Neuron (in vitro differentiated cells): ENCODE measurements around the gene TRIM46.
A peak's percentile ranks its signal among the peaks of the same experiment; 100 is the strongest.
"Not testable (repeated sequence)": the region's sequence is repeated elsewhere in the genome, so short reads cannot be mapped to it uniquely, and the experiment has no call there.

ENCODE experiments used
- H2AFZ ChIP-seq: one replicate; pipeline ENCODE4 v1.6.1; 2013; ENCODE audit warnings: low read depth, mild to moderate bottlenecking, inconsistent platforms, low read length, moderate library complexity
- H3K27me3 ChIP-seq: one replicate; pipeline ENCODE4 v1.6.1; 2013; ENCODE audit warnings: low read length; ENCODE audit not compliant: insufficient read depth
- H3K36me3 ChIP-seq: one replicate; pipeline ENCODE4 v1.6.1; 2013; ENCODE audit warnings: low read length; ENCODE audit not compliant: insufficient read depth
- H3K4me1 ChIP-seq: one replicate; pipeline ENCODE4 v1.6.1; 2013; ENCODE audit warnings: low read length; ENCODE audit not compliant: insufficient read depth
- H3K4me3 ChIP-seq: 2 replicates; pipeline ENCODE4 v1.5.1; 2013; ENCODE audit warnings: mild to moderate bottlenecking, low read length, moderate library complexity
- H3K9me3 ChIP-seq: one replicate; pipeline ENCODE4 v1.6.1; 2013; ENCODE audit warnings: low read length

The TRIM46 gene

DNA sequence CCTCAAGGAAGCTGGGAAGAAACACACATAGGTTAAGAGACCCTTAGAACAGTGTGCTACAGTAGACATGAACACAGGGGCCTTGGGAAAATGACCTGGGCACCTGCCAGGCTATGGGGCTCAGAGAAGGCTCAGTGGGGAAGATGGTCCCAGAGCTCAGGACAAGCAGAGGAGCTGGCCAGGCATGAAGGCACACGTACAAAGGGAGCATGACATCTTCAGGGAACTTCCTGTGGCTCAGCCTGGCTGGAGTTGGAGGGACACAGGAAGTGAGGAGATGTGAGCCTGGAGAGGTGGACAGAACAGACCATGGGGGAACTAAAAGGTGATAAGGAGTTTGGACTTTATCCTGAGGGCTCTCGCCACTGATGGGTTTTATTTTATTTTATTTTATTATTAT is 41.8 kb upstream of the TRIM46 start:
- Histone ChIP-seq H3K4me1 (peaks cover 54% of the 10 kb centered on the region), H3K4me3 (no peak overlapping the region), H3K36me3 (no peaks in the 10 kb centered on the region), H3K27me3 (peaks cover 28% of the 10 kb centered on the region), H3K9me3 (no peaks in the 10 kb centered on the region), H2AFZ (no peak overlapping the region)

DNA sequence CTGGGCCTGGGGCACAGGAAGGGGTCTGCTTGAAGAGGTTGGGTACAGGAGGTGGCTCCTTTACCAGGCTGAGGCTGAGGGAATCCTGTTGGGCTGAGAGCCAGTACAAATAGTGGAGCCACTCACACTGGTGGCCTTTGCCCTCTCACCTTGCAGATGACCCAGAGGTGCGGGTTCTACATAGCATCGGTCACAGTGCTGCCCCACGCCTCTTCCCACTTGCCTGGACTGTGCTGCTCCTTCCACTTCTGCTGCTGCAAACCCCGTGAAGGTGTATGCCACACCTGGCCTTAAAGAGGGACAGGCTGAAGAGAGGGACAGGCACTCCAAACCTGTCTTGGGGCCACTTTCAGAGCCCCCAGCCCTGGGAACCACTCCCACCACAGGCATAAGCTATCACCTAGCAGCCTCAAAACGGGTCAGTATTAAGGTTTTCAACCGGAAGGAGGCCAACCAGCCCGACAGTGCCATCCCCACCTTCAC is 39.8 kb upstream of the TRIM46 start:
- H3K4me1 ChIP-seq = peaks cover 36% of the 10 kb centered on the region
- peaks cover 7% of the 10 kb centered on the region for H3K36me3 ChIP-seq
- H3K9me3 ChIP-seq = no peaks in the 10 kb centered on the region
- H2AFZ ChIP-seq = no peak overlapping the region
- H3K4me3 ChIP-seq = no peak overlapping the region
- H3K27me3 ChIP-seq = peaks cover 10% of the 10 kb centered on the region

DNA sequence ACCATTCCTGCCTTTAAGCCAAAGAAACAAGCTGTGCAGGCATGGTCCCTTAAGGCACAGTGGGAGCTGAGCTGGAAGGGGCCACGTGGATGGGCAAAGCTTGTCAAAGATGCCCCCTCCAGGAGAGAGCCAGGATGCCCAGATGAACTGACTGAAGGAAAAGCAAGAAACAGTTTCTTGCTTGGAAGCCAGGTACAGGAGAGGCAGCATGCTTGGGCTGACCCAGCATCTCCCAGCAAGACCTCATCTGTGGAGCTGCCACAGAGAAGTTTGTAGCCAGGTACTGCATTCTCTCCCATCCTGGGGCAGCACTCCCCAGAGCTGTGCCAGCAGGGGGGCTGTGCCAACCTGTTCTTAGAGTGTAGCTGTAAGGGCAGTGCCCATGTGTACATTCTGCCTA is 39.3 kb upstream of the TRIM46 start:
- Histone ChIP-seq H3K36me3 (peaks cover 7% of the 10 kb centered on the region), H3K9me3 (no peaks in the 10 kb centered on the region), H3K4me1 (peaks cover 31% of the 10 kb centered on the region), H3K27me3 (peaks cover 5% of the 10 kb centered on the region), H2AFZ (no peak overlapping the region), H3K4me3 (peak overlapping the region; percentile 91)

DNA sequence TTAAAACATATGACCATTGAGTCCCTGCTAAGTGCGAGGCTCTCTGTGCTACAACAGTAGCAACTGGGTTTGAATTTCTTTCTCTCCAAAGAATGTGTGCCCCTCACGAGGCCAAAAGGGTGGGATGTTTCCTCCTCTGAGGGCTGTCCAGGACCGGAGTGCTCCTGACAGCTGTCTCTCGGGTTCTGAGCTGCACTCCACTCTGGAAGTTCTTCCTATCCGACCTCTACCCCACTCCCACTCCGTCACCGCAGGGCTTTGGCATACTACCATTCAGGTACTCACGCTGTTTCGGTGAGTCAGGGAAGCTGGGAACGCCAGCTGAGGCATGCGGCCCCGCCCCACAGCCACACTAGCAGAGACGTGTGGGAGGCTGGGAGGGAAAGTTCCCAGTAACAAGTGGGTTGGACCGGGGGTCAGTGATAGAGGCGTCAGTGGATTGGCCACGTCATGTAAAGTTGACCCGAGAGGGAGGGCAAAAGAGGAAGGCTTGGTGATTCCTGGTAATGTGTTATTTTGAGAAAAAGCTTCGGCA is 38.7 kb upstream of the TRIM46 start:
- no peaks in the 10 kb centered on the region for H3K9me3 ChIP-seq
- H3K4me3 ChIP-seq = peak overlapping the region; percentile 91
- peak overlapping the region; percentile 56 for H2AFZ ChIP-seq

DNA sequence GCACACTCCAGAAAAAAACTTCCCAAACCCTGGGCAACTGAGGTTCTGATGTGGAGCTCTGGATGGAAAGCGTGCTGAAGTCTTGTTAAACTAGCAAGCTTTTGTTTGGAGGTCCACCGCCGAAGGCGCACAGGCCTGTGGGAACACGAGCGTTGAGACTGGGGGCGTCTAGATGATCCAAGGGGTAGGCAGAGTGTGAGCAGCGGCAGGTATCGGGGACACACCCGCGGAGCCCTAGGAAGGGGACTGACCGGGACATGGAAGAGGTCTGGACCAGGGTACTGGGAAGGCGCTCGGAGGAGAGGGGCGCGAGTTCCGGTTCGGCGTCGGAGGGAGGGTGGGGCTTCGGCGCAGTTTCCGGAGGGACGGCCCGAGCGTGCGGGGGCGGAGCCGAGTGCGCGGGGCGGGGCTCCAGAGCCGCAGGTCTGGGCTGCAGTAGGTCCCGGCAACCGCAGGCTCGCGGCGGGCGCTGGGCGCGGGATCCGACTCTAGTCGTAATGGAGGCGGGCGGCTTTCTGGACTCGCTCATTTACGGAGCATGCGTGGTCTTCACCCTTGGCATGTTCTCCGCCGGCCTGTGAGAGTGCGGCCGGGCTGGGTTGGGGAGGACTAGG is 38.1 kb upstream of the TRIM46 start, which contains the start of gene SLC50A1:
TSS of gene SLC50A1 (plus strand) at position 438 of the 614 bp plus-strand sequence. CDS start at position 498, 60 bp downstream.
- Histone ChIP-seq H3K9me3 (no peaks in the 10 kb centered on the region), H2AFZ (peak within 1 kb of the TSS; percentile 56), H3K27me3 (no peaks in the 10 kb centered on the region), H3K4me3 (peak within 1 kb of the TSS; percentile 91), H3K4me1 (peaks cover 24% of the 10 kb centered on the region), H3K36me3 (peaks cover 7% of the 10 kb centered on the region)

More for the DNA sequence above, 38.7 kb upstream of the TRIM46 start:
- H3K4me1 ChIP-seq = peaks cover 28% of the 10 kb centered on the region
- peaks cover 7% of the 10 kb centered on the region for H3K36me3 ChIP-seq
- no peaks in the 10 kb centered on the region for H3K27me3 ChIP-seq

DNA sequence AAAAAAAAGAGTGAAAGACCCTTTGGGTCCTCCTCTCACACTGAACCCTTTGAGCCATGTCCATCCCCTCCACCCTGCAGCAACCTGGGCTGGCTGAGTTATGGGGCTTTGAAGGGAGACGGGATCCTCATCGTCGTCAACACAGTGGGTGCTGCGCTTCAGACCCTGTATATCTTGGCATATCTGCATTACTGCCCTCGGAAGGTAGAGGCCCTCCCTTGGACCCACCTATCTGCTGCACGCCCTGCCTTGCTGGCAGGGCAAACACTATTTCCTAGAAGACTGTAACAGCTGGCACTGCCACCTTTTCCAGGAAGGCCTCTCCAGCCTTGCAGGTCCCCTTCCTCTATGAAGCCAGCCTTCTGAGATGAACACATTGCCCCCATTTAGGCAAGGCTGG is 36.9 kb upstream of the TRIM46 start:
- no peaks in the 10 kb centered on the region for H3K9me3 ChIP-seq
- no peak overlapping the region for H2AFZ ChIP-seq
- peak overlapping the region; percentile 7 for H3K4me3 ChIP-seq
- H3K4me1 ChIP-seq = peaks cover 23% of the 10 kb centered on the region
- H3K27me3 ChIP-seq = no peaks in the 10 kb centered on the region
- H3K36me3 ChIP-seq = peaks cover 7% of the 10 kb centered on the region

DNA sequence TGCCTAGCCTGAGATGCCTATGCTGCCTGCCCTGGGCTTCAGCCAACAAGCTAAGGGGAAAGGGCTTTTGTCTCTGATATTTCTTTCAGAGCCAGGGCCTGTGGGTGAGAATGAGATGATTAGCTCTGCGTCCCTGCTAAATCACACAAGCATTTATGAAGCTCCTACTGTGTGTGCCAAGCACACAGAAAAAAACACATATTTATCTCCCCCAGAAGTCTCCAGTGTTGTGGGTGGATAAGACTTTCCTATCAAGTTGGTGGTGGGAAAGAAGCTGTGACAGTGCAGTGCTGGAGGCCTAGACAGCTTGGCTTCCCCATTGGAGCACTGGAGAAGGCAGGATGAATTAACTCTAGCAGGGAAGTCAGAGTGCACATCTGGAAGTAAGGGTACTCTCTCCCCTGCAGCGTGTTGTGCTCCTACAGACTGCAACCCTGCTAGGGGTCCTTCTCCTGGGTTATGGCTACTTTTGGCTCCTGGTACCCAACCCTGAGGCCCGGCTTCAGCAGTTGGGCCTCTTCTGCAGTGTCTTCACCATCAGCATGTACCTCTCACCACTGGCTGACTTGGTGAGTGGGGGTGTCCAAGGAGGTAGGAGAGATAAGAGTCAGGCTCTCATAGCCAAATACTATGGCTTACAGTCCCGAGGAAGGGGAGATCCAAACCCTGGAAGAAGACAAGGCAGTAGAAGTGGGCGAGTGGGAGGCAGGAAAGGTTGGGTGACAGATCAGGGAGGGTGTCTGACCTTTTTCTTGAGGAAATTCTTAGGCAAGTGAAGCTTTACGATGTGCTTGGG is 36.3 kb upstream of the TRIM46 start:
- Histone ChIP-seq H3K27me3 (no peaks in the 10 kb centered on the region), H3K36me3 (peaks cover 7% of the 10 kb centered on the region), H3K9me3 (no peaks in the 10 kb centered on the region), H3K4me3 (no peak overlapping the region), H3K4me1 (peaks cover 23% of the 10 kb centered on the region), H2AFZ (no peak overlapping the region)

DNA sequence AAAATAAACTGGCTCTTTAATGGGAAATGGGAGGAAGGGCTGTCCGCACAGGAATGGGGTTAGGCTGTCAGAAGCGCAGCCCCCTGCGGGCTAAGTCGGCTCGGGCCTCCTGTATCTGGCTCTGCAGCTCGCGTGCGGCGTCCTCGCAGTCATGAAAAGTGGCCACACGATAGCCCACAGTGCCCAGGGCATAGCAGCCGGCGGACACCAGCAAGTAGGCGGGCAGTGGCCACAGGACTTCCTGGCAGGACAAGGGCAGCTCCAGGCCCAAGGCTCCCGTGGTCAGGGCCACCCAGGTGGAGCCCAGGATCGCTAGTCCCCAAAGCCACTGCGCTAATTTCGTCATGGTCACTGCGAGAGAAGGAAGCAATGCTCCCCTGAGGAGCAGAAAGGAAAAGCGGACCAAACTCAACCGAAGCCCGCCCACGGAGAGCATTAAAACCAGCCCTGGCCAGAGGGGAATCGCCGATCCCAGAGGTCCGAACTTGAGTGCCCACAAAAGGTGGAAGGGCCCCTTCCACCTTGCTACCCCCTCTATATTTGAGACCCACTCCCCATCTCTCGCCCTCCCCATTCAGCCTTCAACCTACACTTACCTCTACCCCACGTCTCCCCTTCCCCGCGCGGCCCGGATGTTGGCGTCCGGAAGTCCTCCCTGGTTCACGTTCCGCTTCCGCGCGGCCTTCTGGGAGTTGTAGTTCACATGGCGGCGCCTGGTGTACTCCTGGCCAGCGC is 33.6 kb upstream of the TRIM46 start, which contains the start of gene DPM3:
TSS of gene DPM3 (minus strand) at position 637 of the 735 bp plus-strand sequence. CDS start at position 346, 291 bp downstream.
- peaks cover 13% of the 10 kb centered on the region for H3K4me1 ChIP-seq
- peaks cover 7% of the 10 kb centered on the region for H3K36me3 ChIP-seq
- peak within 1 kb of the TSS; percentile 94 for H2AFZ ChIP-seq
- peak within 1 kb of the TSS; percentile 94 for H3K4me3 ChIP-seq
- H3K27me3 ChIP-seq = no peaks in the 10 kb centered on the region
- H3K9me3 ChIP-seq = no peaks in the 10 kb centered on the region

DNA sequence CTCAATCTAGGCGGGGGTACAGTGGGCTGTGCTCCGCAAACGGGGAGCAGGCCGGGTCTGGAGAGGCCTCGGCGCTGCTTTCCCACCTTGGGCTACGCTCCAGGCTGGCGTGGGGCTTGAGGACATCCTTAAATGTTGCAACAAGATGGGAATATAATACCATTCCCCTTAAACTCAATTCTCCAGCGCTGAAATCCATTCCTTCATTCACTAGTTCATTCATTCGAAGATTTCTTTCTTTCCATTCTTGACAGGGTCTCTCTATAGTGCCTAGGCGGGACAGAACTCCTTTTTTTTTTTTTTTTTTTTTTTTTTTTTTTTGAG is 33.1 kb upstream of the TRIM46 start:
- Histone ChIP-seq H2AFZ (peak overlapping the region; percentile 94), H3K4me1 (peaks cover 10% of the 10 kb centered on the region), H3K4me3 (peak overlapping the region; percentile 94), H3K27me3 (no peaks in the 10 kb centered on the region), H3K36me3 (peaks cover 7% of the 10 kb centered on the region), H3K9me3 (no peaks in the 10 kb centered on the region)

DNA sequence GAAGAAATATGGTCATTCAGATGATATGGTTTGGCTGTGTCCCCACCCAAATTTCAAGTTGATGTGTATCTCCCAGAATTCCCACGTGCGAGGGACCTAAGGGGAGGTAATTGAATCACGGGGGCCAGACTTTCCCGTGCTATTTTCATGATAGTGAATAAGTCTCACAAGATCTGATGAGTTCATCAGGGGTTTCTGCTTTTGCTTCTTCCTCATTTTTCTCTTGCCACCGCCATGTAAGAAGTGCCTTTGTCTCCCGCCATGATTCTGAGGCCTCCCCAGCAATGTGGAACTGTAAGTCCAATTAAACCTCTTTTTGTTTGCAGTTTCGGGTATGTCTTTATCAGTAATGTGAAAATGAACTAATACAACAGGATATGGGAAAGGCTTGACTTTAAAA is 31.9 kb upstream of the TRIM46 start:
- Histone ChIP-seq H3K36me3 (peaks cover 7% of the 10 kb centered on the region), H3K27me3 (no peaks in the 10 kb centered on the region), H3K4me3 (no peak overlapping the region), H3K9me3 (no peaks in the 10 kb centered on the region), H2AFZ (no peak overlapping the region), H3K4me1 (peaks cover 9% of the 10 kb centered on the region)

DNA sequence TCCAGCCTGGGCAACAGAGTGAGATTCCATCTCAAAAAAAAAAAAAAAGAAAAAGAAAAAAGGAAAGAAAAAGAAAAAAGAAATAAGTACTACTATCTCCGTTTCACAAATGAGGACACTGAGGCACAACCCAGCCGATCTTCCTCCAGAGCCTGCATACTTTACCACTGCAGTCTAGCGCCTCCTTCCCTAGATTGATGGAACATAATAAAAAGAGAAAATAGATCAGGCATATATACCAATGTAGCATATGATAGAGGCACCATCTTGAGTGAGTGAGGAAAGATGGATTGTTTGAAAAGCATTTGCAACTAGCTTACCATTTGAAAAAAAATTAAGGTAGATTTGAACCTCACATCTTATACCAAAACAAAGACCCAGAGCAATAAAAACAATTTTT is 28.2 kb upstream of the TRIM46 start:
- Histone ChIP-seq H3K4me1 (peaks cover 4% of the 10 kb centered on the region), H3K36me3 (no peaks in the 10 kb centered on the region), H3K27me3 (no peaks in the 10 kb centered on the region), H3K4me3 (no peak overlapping the region), H3K9me3 (no peaks in the 10 kb centered on the region), H2AFZ (no peak overlapping the region)

DNA sequence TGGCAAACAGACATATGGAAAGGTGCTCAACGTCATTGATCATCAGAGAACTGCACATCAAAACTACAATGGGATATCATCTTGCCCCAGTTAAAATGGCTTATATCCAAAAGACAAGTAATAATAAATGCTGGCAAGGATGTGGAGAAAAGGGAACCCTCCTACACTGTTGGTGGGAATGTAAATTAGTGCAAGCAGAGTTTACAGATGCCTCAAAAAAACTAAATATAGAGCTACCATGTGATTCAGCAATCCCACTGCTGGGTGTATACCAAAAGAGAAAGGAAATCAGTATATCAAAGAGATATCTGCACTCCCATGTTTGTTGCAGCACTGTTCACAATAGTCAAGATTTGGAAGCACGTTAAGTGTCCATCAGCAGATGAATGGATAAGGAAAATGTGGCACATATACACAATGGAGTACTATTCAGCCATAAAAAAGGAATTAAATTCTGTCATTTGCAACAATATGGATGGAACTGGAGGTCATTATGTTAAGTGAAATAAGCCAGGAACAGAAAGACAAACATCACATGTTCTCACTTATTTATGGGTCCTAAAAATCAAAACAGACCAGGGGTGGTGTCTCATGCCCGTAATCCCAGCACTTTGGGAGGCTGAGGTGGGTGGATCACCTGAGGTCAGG is 17.5 kb upstream of the TRIM46 start:
- H3K36me3 ChIP-seq, H3K9me3 ChIP-seq, H2AFZ ChIP-seq, H3K27me3 ChIP-seq, H3K4me3 ChIP-seq, H3K4me1 ChIP-seq: not testable (repeated sequence)
